Measurements from ENCODE around the gene CHKA. TPM values are rescaled to one million over a fixed set of nuclear protein-coding genes. Genes with fewer than 3 reads are reported as not detected.

The CHKA gene
- polyA plus RNA-seq, 3 donors, result 30.4 to 33.2 (median 32.8) TPM

GRCh38 chr11:68049509-68050370 is 71.4 kb downstream of the CHKA start:
- no peak for DNase-seq (ENCODE audit: low read depth in 3 of 3, low spot score in 2 of 3)

GRCh38 chr11:68048681-68049508 is 72.3 kb downstream of the CHKA start:
- DNase-seq (ENCODE audit: low read depth in 3 of 3, low spot score in 2 of 3), result no peak

- DNase-seq (ENCODE audit: low read depth in 3 of 3, low spot score in 2 of 3), result no peak
Measured at GRCh38 chr11:68047437-68048290, 73.5 kb downstream of the CHKA start.

- no peak for DNase-seq (ENCODE audit: low read depth in 3 of 3, low spot score in 2 of 3)
Measured at GRCh38 chr11:68044898-68045351, 76.3 kb downstream of the CHKA start.

GRCh38 chr11:68044145-68044813 is 76.9 kb downstream of the CHKA start:
- DNase-seq (ENCODE audit: low read depth in 3 of 3, low spot score in 2 of 3), result no peak

- DNase-seq (ENCODE audit: low read depth in 3 of 3, low spot score in 2 of 3), result no peak
Measured at GRCh38 chr11:68043349-68044144, 77.6 kb downstream of the CHKA start.

- DNase-seq (ENCODE audit: low read depth in 3 of 3, low spot score in 2 of 3), result no peak
Measured at GRCh38 chr11:68043029-68043348, 78.2 kb downstream of the CHKA start.

GRCh38 chr11:68042219-68043028 is 78.8 kb downstream of the CHKA start:
- no peak for DNase-seq (ENCODE audit: low read depth in 3 of 3, low spot score in 2 of 3)

GRCh38 chr11:68041617-68042218 is 79.5 kb downstream of the CHKA start:
- no peak for DNase-seq (ENCODE audit: low read depth in 3 of 3, low spot score in 2 of 3)

GRCh38 chr11:68040957-68041591 is 80.1 kb downstream of the CHKA start:
- no peak for DNase-seq (ENCODE audit: low read depth in 3 of 3, low spot score in 2 of 3)

- DNase-seq (ENCODE audit: low read depth in 3 of 3, low spot score in 2 of 3), result peak in 1 of 3 donors; percentile 39
Measured at GRCh38 chr11:68040101-68040956, 80.9 kb downstream of the CHKA start.

GRCh38 chr11:68039526-68040086 is 81.6 kb downstream of the CHKA start:
- no peak for DNase-seq (ENCODE audit: low read depth in 3 of 3, low spot score in 2 of 3)

GRCh38 chr11:68038718-68039525 is 82.3 kb downstream of the CHKA start, which contains the start of gene TCIRG1:
TCIRG1 (plus strand) TSS chr11:68039025; CDS start chr11:68041272, 2,247 bp downstream.
- DNase-seq (ENCODE audit: low read depth in 3 of 3, low spot score in 2 of 3), result peak in 1 of 3 donors; percentile 12

GRCh38 chr11:68038226-68038717 is 82.9 kb downstream of the CHKA start:
- DNase-seq (ENCODE audit: low read depth in 3 of 3, low spot score in 2 of 3), result no peak
